Kidney (tissue), 14 donors: ENCODE measurements around the gene RNF31. TPM values are rescaled to one million over a fixed set of nuclear protein-coding genes. Genes with fewer than 3 reads are reported as not detected.

Experiments
- DNase-seq, 5 donors: peaks; one replicate each; pipeline ENCODE4 v3.0.0-alpha.2; 2013 to 2020
- FAIRE-seq: peaks from 2 replicates; lab custom pipeline; 2012; peaks lifted over from hg19 to GRCh38; lab: Jason Lieb, UNC
- H3K27ac ChIP-seq, 2 donors: one replicate each; pipeline ENCODE4 v1.7.0; 2013; ENCODE audit warnings: low read depth in 2 of 2, low read length in 2 of 2, inconsistent platforms in 1 of 2
- H3K27me3 ChIP-seq: one replicate; pipeline ENCODE4 v1.7.1; 2013; ENCODE audit warnings: low read length, inconsistent platforms; ENCODE audit not compliant: control insufficient read depth, insufficient read depth
- H3K36me3 ChIP-seq, 3 donors: one replicate each; pipeline versions ENCODE4 v1.7.0 to v1.7.1; 2013; ENCODE audit warnings: low read length in 3 of 3, control low read depth in 1 of 3, inconsistent platforms in 1 of 3; ENCODE audit not compliant: insufficient read depth in 3 of 3, control insufficient read depth in 2 of 3
- H3K4me1 ChIP-seq, 3 donors: one replicate each; pipeline versions ENCODE4 v1.7.0 to v1.7.1; 2013; ENCODE audit warnings: low read length in 3 of 3, inconsistent platforms in 1 of 3, low read depth in 1 of 3; ENCODE audit not compliant: control insufficient read depth in 2 of 3, insufficient read depth in 2 of 3
- H3K4me3 ChIP-seq, 3 donors: one replicate each; pipeline versions ENCODE4 v1.7.0 to v1.8.1; 2013; ENCODE audit warnings: low read length in 3 of 3, control low read depth in 1 of 3, inconsistent platforms in 1 of 3
- H3K9ac ChIP-seq, 3 donors: one replicate each; pipeline versions ENCODE4 v1.7.0 to v1.7.1; 2013; ENCODE audit warnings: low read length in 3 of 3, control low read depth in 1 of 3, inconsistent platforms in 1 of 3
- H3K9me3 ChIP-seq, 3 donors: one replicate each; pipeline versions ENCODE4 v1.7.0 to v1.7.1; 2013; ENCODE audit warnings: low read length in 3 of 3, control low read depth in 1 of 3, inconsistent platforms in 1 of 3; ENCODE audit not compliant: control insufficient read depth in 2 of 3, insufficient read depth in 1 of 3
- CTCF ChIP-seq: IDR thresholded peaks from 3 replicates; pipeline ENCODE4 v1.5.1; 2012; ENCODE audit warnings: mild to moderate bottlenecking, moderate library complexity, borderline replicate concordance; ENCODE audit not compliant: insufficient read depth; ENCODE audit errors: extremely low read depth
- intact Hi-C: fragments of 100-400 bp; cut with DNase I; formaldehyde crosslinking; loops from one replicate; pipeline ENCODE4 v1.11.1; 2022
- polyA plus RNA-seq: library from polyadenylated mRNA; stranded (reverse); fragments of 350-450 nt; fragmentation: Illumina TruSeq; extraction: RNeasy Lipid Tissue Mini Kit (QIAGEN cat#74804); gene quantifications from one replicate; pipeline ENCODE4 v1.2.3, GENCODE V29; 2014; ENCODE audit warnings: low read depth, low replicate concordance; ENCODE audit not compliant: insufficient read depth
- total RNA-seq: library from RNA; stranded (reverse); fragmentation: NEBNext Ultra II Directional; extraction: Animal tissue kit (Norgen Biotek cat#: 25700); gene quantifications from one replicate; pipeline ENCODE4 v1.2.1, GENCODE V29; 2021
- donor health status: control.
- donor health status: control.
- donor health status: control.
- donor health status: control.
- donor health status: control.
- donor health status: DM: yes; HTN: yes; CAD: no.
- donor health status: Normal renal cell carcinoma (clear cell type).

The RNF31 gene
- total and polyA plus RNA-seq, 2 donors from 2014 or later: 64.0 to 69.0 TPM

- TF ChIP-seq CTCF: no peak
- Histone ChIP-seq H3K4me3 (no peak overlapping the region), H3K9ac (peak overlapping the region in 1 of 3 donors; percentile 67), H3K36me3 (peaks cover 0 to 30% (median 22%) of the 10 kb centered on the region in 3 donors), H3K4me1 (peaks cover 0 to 18% (median 15%) of the 10 kb centered on the region in 3 donors), H3K27ac (peak overlapping the region; percentile 89 to 92), H3K9me3 (no peaks in the 10 kb centered on the region), H3K27me3 (no peaks in the 10 kb centered on the region)
- intact Hi-C loops: no loop called here
- DNase-seq (peak in 4 of 5 donors; percentile 68 to 85 (median 78)), FAIRE-seq (peak; percentile 60)
These were observed 32.9 kb downstream of the RNF31 start for GRCh38 chr14:24179961-24180796.

- H3K9me3 ChIP-seq: no peaks in the 10 kb centered on the region
- no peaks in the 10 kb centered on the region for H3K27me3 ChIP-seq
- H3K4me3 ChIP-seq: no peak overlapping the region
- H3K36me3 ChIP-seq: peaks cover 0 to 43% (median 27%) of the 10 kb centered on the region in 3 donors
- FAIRE-seq (no peak), DNase-seq (peak in 1 of 5 donors; percentile 72)
- no peak for TF ChIP-seq CTCF
- peaks cover 0 to 18% (median 15%) of the 10 kb centered on the region in 3 donors for H3K4me1 ChIP-seq
- intact Hi-C loops: no loop called here
- peak overlapping the region; percentile 39 to 92 for H3K27ac ChIP-seq
- no peak overlapping the region for H3K9ac ChIP-seq
These were observed 34.2 kb downstream of the RNF31 start for GRCh38 chr14:24181371-24182077.

GRCh38 chr14:24182110-24182882 is 35.0 kb downstream of the RNF31 start:
- no peak for TF ChIP-seq CTCF
- intact Hi-C loops: no loop called here
- Histone ChIP-seq H3K9me3 (no peaks in the 10 kb centered on the region), H3K9ac (no peak overlapping the region), H3K4me1 (peaks cover 0 to 18% (median 15%) of the 10 kb centered on the region in 3 donors), H3K27me3 (no peaks in the 10 kb centered on the region), H3K27ac (no peak overlapping the region), H3K36me3 (peaks cover 0 to 45% (median 27%) of the 10 kb centered on the region in 3 donors), H3K4me3 (no peak overlapping the region)
- FAIRE-seq: no peak
- peak in 1 of 5 donors; percentile 64 for DNase-seq
